Right atrium auricular region (tissue), 2 donors: ENCODE measurements around the gene ETS1. TPM values are rescaled to one million over a fixed set of nuclear protein-coding genes. Genes with fewer than 3 reads are reported as not detected.

Source experiments
- DNase-seq: peaks from one replicate; pipeline ENCODE4 v3.0.0-alpha.2; 2019; ENCODE audit warnings: low spot score
- H3K27ac ChIP-seq, 2 donors: fragments of 200-600 bp; sonication (generic); 1 replicate in 1 of 2; 2 replicates in 1 of 2; pipeline ENCODE4 v1.5.1; 2016 to 2019
- H3K27me3 ChIP-seq, 2 donors: fragments of 200-600 bp; sonication (generic); one replicate each; pipeline versions ENCODE4 v1.5.1 to v1.6.0; 2017 to 2019
- H3K36me3 ChIP-seq: fragments of 200-600 bp; sonication (generic); one replicate; pipeline ENCODE4 v1.5.1; 2016
- H3K4me1 ChIP-seq, 2 donors: fragments of 200-600 bp; sonication (generic); one replicate each; pipeline versions ENCODE4 v1.5.1 to v1.6.0; 2017 to 2019
- H3K4me3 ChIP-seq, 2 donors: fragments of 200-600 bp; sonication (generic); 1 replicate in 1 of 2; 2 replicates in 1 of 2; pipeline ENCODE4 v1.5.1; 2017 to 2019; ENCODE audit warnings: mild to moderate bottlenecking in 1 of 2, moderate library complexity in 1 of 2
- H3K9me3 ChIP-seq, 2 donors: fragments of 200-600 bp; sonication (generic); one replicate each; pipeline ENCODE4 v1.5.1; 2019
- CTCF ChIP-seq, 2 donors: fragments of 200-600 bp; sonication (generic); IDR thresholded peaks; one replicate each; pipeline ENCODE4 v1.5.1; 2019; ENCODE audit warnings: antibody characterized with exemption in 2 of 2
- total RNA-seq, 2 donors: library from RNA; depleted of rRNA; stranded (reverse); fragments of >200 nt; gene quantifications; one replicate each; pipeline ENCODE4 v1.1.0, GENCODE V29; 2016

Gene ETS1
- total RNA-seq, 2 donors from 2014 or later, result 37.9 to 46.6 TPM

DNA sequence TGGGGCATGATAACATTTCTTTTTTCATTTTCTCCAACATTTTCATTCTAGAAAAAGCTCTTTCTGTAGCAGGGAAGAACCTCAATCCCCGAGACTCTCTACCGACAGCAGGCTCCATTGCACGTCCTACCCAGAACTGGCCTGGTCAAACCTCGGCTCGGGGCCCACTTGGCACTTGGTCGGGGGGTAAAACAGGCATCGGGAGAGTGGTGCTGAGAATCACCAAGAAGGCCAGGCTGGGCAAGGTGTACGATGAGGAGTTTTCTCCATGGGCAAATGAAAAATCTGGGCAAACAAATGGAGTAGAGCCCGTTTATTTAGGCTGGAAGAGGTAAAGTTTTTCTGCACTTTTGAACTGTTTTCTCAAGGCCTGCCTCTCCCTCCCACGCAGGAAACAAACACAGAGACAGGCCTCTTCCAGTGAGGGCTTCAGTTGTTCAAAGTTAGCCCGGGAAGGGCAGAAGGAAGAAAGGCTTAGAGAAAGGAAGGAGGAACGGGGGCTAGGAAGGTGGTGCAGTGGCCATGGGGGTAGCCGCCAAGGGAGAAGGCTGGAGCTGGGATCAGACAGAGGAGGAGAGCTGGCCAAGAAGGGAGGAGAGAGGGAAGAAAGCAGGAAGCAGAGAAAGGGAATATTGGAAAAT lies 87.6 kb downstream of the ETS1 start:
- Histone ChIP-seq H3K27me3 (no peaks in the 10 kb centered on the region), H3K27ac (peak overlapping the region; percentile 65 to 86), H3K4me1 (peaks cover 0 to 100% of the 10 kb centered on the region in 2 donors), H3K4me3 (no peak overlapping the region), H3K36me3 (no peaks in the 10 kb centered on the region), H3K9me3 (no peaks in the 10 kb centered on the region)
- no peak for TF ChIP-seq CTCF (IDR thresholded peaks at IDR 0.05)
- DNase-seq, result no peak

DNA sequence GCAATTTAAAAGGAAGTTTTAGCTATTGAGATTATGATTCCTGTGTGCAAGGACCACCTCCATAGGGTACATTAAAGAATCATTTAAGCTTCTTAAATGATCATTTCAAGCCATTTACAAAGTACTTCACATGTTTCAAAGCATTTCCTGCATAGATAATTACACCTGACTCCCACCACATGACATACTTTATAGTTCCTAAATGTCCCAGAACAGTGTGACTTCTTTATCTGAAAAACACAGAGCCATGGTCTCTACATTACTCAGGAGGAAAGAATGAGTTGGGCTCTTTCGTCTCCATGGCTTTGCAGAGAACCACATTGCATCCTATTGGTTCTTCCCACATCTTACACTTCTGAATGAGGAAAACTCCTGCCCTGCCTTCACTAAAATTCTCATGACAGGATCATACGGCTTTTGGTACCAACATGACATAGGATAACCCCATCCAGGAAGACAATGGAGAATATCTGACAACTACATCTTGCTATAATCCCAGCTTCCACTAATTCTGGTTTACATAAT lies 88.6 kb downstream of the ETS1 start:
- no peaks in the 10 kb centered on the region for H3K36me3 ChIP-seq
- TF ChIP-seq CTCF (IDR thresholded peaks at IDR 0.05), result no peak
- no peak for DNase-seq
- H3K27ac ChIP-seq, result peak overlapping the region; percentile 65 to 86
- peaks cover 0 to 94% of the 10 kb centered on the region in 2 donors for H3K4me1 ChIP-seq
- no peak overlapping the region for H3K4me3 ChIP-seq
- no peaks in the 10 kb centered on the region for H3K27me3 ChIP-seq
- H3K9me3 ChIP-seq, result no peaks in the 10 kb centered on the region

DNA sequence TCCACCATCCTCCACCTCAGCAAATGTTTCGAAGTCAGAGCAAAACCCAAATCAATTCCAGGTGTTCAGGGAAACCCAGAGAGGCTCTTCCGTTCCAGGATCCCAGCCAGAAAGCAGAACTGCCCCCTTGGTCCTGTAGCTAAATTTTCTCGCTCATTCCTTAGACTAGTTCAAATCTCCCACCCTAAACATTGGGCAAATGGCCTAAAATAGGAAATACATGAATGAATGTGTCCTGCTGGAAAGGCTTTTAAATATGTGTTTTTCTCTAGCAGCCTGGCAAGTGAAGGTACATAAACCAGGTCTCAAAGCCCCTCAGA lies 89.6 kb downstream of the ETS1 start:
- H3K4me1 ChIP-seq, result peaks cover 0 to 94% of the 10 kb centered on the region in 2 donors

DNA sequence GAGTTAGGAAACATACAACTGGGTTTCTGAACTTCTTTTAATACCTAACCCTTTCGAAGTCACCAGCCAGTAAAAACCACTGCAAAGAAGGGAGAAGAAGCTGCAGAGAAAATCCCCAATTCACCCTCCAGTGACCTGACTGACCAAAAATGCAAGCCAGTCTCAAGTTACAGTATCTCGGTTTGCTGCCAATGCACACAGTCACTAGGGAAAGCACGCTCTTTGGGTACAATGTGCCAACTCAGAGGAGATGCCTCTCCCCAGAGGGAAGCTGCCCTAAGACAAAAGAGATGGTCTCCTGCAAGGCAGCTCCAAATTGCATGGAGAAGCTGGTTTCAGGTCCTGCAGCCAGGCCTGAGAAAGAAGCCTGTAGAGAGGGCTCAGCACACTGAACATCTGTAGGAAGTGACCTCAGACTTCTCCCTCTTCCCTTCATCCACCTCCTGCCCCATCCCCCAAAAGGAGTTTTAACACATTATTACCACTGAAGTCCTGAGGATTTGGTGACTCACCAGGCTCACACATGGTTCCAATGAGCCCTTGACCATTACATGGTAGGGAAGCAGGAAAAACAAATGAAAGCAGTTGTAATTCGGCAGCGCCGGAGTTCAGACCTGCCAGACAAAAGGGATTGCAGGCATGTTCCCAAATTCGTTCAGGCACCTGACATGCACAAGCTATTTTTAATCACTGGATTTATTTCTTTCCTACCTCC lies 90.1 kb downstream of the ETS1 start:
- no peaks in the 10 kb centered on the region for H3K36me3 ChIP-seq
- no peak for DNase-seq
- no peak for TF ChIP-seq CTCF (IDR thresholded peaks at IDR 0.05)
- H3K27ac ChIP-seq, result peak overlapping the region; percentile 70 to 86
- H3K9me3 ChIP-seq, result no peaks in the 10 kb centered on the region
- peak overlapping the region; percentile 11 to 22 for H3K4me3 ChIP-seq
- peaks cover 0 to 94% of the 10 kb centered on the region in 2 donors for H3K4me1 ChIP-seq
- H3K27me3 ChIP-seq, result no peaks in the 10 kb centered on the region

More for the DNA sequence above, 89.6 kb downstream of the ETS1 start:
- H3K9me3 ChIP-seq, result no peaks in the 10 kb centered on the region
- no peaks in the 10 kb centered on the region for H3K27me3 ChIP-seq
- peak overlapping the region; percentile 70 to 86 for H3K27ac ChIP-seq
- H3K4me3 ChIP-seq, result peak overlapping the region; percentile 11 to 22
- no peaks in the 10 kb centered on the region for H3K36me3 ChIP-seq
- TF ChIP-seq CTCF (IDR thresholded peaks at IDR 0.05), result no peak
- DNase-seq, result no peak

DNA sequence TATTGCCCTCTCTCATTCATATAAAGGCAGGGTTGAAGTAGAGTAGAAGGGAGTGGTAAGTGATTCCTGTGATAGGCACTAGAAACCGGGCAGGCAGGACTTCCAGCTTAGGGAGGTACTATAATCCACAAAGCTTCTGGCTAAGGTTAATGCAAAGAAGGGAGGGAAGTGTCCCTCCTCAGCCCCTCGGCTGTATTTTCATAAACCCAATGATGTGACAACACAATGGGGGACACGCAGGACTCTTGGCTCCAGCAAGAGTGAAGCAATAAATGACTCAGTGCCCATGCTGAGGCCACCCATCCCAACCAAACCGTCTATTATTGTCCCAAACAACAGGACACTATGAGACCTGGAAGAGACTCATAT lies 90.7 kb downstream of the ETS1 start:
- Histone ChIP-seq H3K36me3 (no peaks in the 10 kb centered on the region), H3K4me3 (no peak overlapping the region), H3K4me1 (peaks cover 0 to 94% of the 10 kb centered on the region in 2 donors), H3K27ac (peak overlapping the region; percentile 70 to 86), H3K9me3 (no peaks in the 10 kb centered on the region), H3K27me3 (no peaks in the 10 kb centered on the region)
- DNase-seq, result peak; percentile 85
- no peak for TF ChIP-seq CTCF (IDR thresholded peaks at IDR 0.05)
